Germinal center (tissue), 1 donor: ENCODE results near the gene CACFD1.

Source experiments
- DNase-seq: peaks from one replicate; pipeline ENCODE4 v3.0.0; 2012; ENCODE audit warnings: mixed read lengths, low spot score

The CACFD1 gene

GRCh38 chr9:133483611-133484010 lies 23.8 kb downstream of the CACFD1 start:
- no peak for DNase-seq

GRCh38 chr9:133484671-133485437 lies 25.1 kb downstream of the CACFD1 start:
- DNase-seq, result no peak

GRCh38 chr9:133485531-133486260 lies 25.9 kb downstream of the CACFD1 start:
- DNase-seq, result peak; percentile 50

GRCh38 chr9:133487331-133487725 lies 27.6 kb downstream of the CACFD1 start:
- no peak for DNase-seq

GRCh38 chr9:133488686-133489252 lies 29.0 kb downstream of the CACFD1 start:
- no peak for DNase-seq

GRCh38 chr9:133489253-133490190 lies 29.7 kb downstream of the CACFD1 start:
- no peak for DNase-seq

GRCh38 chr9:133490201-133490681 lies 30.5 kb downstream of the CACFD1 start:
- DNase-seq, result no peak

GRCh38 chr9:133490865-133491655 lies 31.3 kb downstream of the CACFD1 start:
- no peak for DNase-seq

- DNase-seq, result no peak
Measured at GRCh38 chr9:133491656-133491925, 31.8 kb downstream of the CACFD1 start.

GRCh38 chr9:133492061-133493021 lies 32.6 kb downstream of the CACFD1 start:
- DNase-seq, result no peak

- no peak for DNase-seq
Measured at GRCh38 chr9:133493428-133493827, 33.6 kb downstream of the CACFD1 start.

- no peak for DNase-seq
Measured at GRCh38 chr9:133493845-133494540, 34.2 kb downstream of the CACFD1 start.

- no peak for DNase-seq
Measured at GRCh38 chr9:133494636-133495326, 35.0 kb downstream of the CACFD1 start.

- no peak for DNase-seq
Measured at GRCh38 chr9:133495327-133496293, 35.8 kb downstream of the CACFD1 start.

- no peak for DNase-seq
Measured at GRCh38 chr9:133496861-133497842, 37.4 kb downstream of the CACFD1 start.

- DNase-seq, result no peak
Measured at GRCh38 chr9:133499132-133499891, 39.5 kb downstream of the CACFD1 start.
